Ishikawa (cell line): ENCODE data around the gene SPRED2.

Experiments
- CEBPB ChIP-seq: IDR thresholded peaks from 2 replicates; pipeline ENCODE4 v1.6.1; 2012
- CREB1 ChIP-seq: IDR thresholded peaks from 2 replicates; pipeline ENCODE4 v1.6.1; 2012; ENCODE audit warnings: low read depth
- EP300 ChIP-seq: IDR thresholded peaks from 2 replicates; pipeline ENCODE4 v1.6.1; 2012; ENCODE audit warnings: borderline replicate concordance
- FOXM1 ChIP-seq: IDR thresholded peaks from 2 replicates; pipeline ENCODE4 v1.6.1; 2012; ENCODE audit warnings: low read depth, borderline replicate concordance
- NFIC ChIP-seq: IDR thresholded peaks from 2 replicates; pipeline ENCODE4 v1.6.1; 2012
- RAD21 ChIP-seq: IDR thresholded peaks from 2 replicates; pipeline ENCODE4 v1.6.1; 2012; ENCODE audit warnings: low read depth
- REST ChIP-seq: IDR thresholded peaks from 2 replicates; pipeline ENCODE4 v1.6.1; 2012; ENCODE audit warnings: low read depth, mild to moderate bottlenecking
- TAF1 ChIP-seq: IDR thresholded peaks from 2 replicates; pipeline ENCODE4 v1.6.1; 2012; ENCODE audit warnings: low read depth, mild to moderate bottlenecking
- TEAD4 ChIP-seq: IDR thresholded peaks from 2 replicates; pipeline ENCODE4 v1.6.1; 2012
- YY1 ChIP-seq: IDR thresholded peaks from 2 replicates; pipeline ENCODE4 v1.6.1; 2012; ENCODE audit warnings: low read depth
- TF ChIP-seq, protein P1 (sequence below): IDR thresholded peaks from 2 replicates; pipeline ENCODE4 v1.6.1; 2012
- TF ChIP-seq, protein P2 (sequence below): IDR thresholded peaks from 2 replicates; pipeline ENCODE4 v1.6.1; 2012

DNA sequence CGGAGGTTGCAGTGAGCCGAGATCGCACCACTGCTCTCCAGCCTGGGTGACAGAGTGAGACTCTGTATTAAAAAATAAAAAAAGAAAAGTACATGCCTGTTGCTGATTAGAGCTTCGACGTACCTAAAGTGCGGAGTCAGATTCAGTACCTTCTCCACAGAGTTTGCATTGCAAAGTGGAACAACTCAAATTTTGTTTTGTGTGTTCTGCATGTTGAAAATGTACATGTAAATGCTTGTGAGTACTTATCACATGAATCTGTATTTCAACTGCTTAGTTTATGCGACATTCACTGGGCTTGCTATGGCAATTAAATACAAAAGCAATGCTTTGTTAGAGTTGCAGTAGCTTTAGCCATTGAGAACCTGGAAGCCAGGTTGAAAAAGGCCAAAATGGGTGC is 168.4 kb downstream of the SPRED2 start:
- no peak for TF ChIP-seq CREB1
- TF ChIP-seq REST = no peak
- no peak for TF ChIP-seq CEBPB
- TF ChIP-seq EP300 = no peak
- TF ChIP-seq, protein P1, sequence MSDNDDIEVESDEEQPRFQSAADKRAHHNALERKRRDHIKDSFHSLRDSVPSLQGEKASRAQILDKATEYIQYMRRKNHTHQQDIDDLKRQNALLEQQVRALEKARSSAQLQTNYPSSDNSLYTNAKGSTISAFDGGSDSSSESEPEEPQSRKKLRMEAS = no peak
- no peak for TF ChIP-seq TAF1
- TF ChIP-seq RAD21 = no peak
- no peak for TF ChIP-seq YY1
- TF ChIP-seq NFIC = no peak
- TF ChIP-seq, protein P2, sequence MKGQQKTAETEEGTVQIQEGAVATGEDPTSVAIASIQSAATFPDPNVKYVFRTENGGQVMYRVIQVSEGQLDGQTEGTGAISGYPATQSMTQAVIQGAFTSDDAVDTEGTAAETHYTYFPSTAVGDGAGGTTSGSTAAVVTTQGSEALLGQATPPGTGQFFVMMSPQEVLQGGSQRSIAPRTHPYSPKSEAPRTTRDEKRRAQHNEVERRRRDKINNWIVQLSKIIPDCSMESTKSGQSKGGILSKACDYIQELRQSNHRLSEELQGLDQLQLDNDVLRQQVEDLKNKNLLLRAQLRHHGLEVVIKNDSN = no peak
- TF ChIP-seq TEAD4 = no peak
- TF ChIP-seq FOXM1 = no peak
